Testis (tissue), 2 donors: Measurements from ENCODE around the gene IFIT2.

ENCODE experiments used
- CTCF ChIP-seq, 3 experiments: fragments of 450-650 bp in 2 of 3; fragments of 200-600 bp in 1 of 3; sonication (generic) in 1 of 3; IDR thresholded peaks; one replicate each; pipeline ENCODE4 v1.5.1; 2016 to 2019; ENCODE audit warnings: antibody characterized with exemption in 3 of 3, mild to moderate bottlenecking in 2 of 3, moderate library complexity in 1 of 3
- POLR2A ChIP-seq: fragments of 450-650 bp; IDR thresholded peaks from one replicate; pipeline ENCODE4 v1.6.1; 2017; ENCODE audit warnings: antibody characterized with exemption, mild to moderate bottlenecking, moderate library complexity

- TF ChIP-seq CTCF (IDR thresholded peaks at IDR 0.05) (no peak), POLR2A (no peak)
Measured at GRCh38 chr10:89310056-89310893, 8.4 kb downstream of the IFIT2 start.
